K562 (cell line): ENCODE data around the gene CCDC87.

ENCODE experiments used
- NR2C2 ChIP-seq, 2 experiments: fragments of 200-800 bp in 1 of 2; sonication (Bioruptor generic) in 1 of 2; sonication (generic) in 1 of 2; formaldehyde crosslinking in 1 of 2; IDR thresholded peaks; 2 replicates each; pipeline versions ENCODE4 v1.6.1 to v1.8.0; 2016 to 2022; ENCODE audit warnings: mild to moderate bottlenecking in 1 of 2, missing compliant biosample characterization in 1 of 2, missing genetic modification characterization in 1 of 2, missing genetic modification reagents in 1 of 2
- ZKSCAN3 ChIP-seq: fragments of 250-450 bp; sonication (Bioruptor Pico); IDR thresholded peaks from 2 replicates; pipeline ENCODE4 v1.4.0; 2020

- TF ChIP-seq NR2C2 (CRISPR knock-in tag; IDR thresholded peaks at IDR 0.05), result no peak
- no peak for TF ChIP-seq NR2C2 (tag; IDR thresholded peaks at IDR 0.05)
- TF ChIP-seq ZKSCAN3, result no peak
Observed at GRCh38 chr11:66632952-66633351, 40.1 kb upstream of the CCDC87 start.
